Measurements from ENCODE around the gene SINHCAF. TPM values are rescaled to one million over a fixed set of nuclear protein-coding genes. Genes with fewer than 3 reads are reported as not detected.

Gene SINHCAF
- total RNA-seq, 1 donor from 2014 or later = 176 TPM

DNA sequence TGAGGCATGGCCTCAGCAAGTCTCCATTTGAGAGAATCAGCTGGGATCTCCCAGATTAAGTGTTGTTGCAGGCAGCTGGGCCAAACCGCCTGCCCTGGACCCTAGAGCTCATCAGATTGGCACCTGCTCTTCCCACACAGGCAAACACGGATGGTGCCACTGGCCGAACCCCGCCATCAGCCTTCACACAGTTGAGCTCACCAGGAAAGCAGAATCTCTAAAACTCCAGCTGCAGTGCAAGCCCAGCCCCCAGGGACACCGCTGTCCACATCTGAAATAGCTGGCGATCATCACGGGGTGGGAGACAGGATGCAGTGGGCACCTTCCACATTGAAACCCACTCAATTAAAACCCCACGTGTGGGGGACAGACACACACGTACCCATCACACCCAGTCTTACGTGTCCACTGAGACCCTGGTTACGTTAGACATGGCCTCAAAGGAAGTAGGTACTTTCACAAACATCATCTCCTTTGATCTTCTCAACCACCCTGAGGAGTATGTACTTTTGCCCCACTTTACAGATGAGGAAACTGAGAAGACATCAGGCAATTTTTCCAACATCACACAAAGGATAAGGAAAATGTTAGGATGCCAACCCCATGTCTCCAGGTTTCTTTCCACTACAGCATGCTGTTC, 88.8 kb downstream of the SINHCAF start:
- TF ChIP-seq, protein P1, sequence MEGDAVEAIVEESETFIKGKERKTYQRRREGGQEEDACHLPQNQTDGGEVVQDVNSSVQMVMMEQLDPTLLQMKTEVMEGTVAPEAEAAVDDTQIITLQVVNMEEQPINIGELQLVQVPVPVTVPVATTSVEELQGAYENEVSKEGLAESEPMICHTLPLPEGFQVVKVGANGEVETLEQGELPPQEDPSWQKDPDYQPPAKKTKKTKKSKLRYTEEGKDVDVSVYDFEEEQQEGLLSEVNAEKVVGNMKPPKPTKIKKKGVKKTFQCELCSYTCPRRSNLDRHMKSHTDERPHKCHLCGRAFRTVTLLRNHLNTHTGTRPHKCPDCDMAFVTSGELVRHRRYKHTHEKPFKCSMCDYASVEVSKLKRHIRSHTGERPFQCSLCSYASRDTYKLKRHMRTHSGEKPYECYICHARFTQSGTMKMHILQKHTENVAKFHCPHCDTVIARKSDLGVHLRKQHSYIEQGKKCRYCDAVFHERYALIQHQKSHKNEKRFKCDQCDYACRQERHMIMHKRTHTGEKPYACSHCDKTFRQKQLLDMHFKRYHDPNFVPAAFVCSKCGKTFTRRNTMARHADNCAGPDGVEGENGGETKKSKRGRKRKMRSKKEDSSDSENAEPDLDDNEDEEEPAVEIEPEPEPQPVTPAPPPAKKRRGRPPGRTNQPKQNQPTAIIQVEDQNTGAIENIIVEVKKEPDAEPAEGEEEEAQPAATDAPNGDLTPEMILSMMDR (conservative IDR thresholded peaks at IDR 0.05) = no peak
- no peaks in the 10 kb centered on the region for H3K9me3 Mint-ChIP-seq
- DNase-seq (ENCODE audit: low read depth, low spot score) = no peak
- H3K4me1 Mint-ChIP-seq = peaks cover 20% of the 10 kb centered on the region
- H3K4me3 Mint-ChIP-seq = no peak overlapping the region
- H3K27me3 Mint-ChIP-seq (ENCODE audit: low read depth) = peaks cover 33% of the 10 kb centered on the region
- H3K27ac Mint-ChIP-seq (ENCODE audit: unreplicated experiment) = no peak overlapping the region
- no peaks in the 10 kb centered on the region for H3K36me3 Mint-ChIP-seq (ENCODE audit: low read depth)

DNA sequence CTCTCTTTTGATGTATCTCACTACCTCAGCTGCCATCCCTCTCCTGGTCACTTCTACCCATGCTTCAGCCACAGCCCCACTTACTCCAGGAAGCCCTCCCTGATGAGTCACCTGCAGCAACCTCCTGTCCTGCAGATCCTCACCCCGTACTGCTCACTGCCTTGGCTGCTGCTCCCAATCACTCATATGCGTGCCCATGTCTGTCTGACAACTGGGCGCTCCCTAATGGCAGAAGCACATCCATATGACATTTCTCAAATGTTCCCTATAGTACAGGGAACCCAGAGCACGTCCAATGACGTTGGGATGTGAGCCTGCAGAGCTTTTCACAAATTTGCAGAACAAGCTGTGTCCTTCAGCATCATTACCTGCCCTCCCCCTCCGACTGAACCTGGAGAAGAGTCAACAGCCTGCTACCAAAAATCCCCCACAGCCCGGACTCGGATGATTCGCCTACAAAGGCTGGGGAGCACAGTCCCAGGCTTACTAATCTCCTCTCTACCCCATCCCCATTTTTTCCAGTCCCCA, 90.0 kb downstream of the SINHCAF start:
- Mint-ChIP-seq H3K4me3 (no peak overlapping the region), H3K4me1 (peaks cover 20% of the 10 kb centered on the region), H3K36me3 (ENCODE audit: low read depth) (no peaks in the 10 kb centered on the region), H3K27ac (ENCODE audit: unreplicated experiment) (no peak overlapping the region), H3K27me3 (ENCODE audit: low read depth) (peaks cover 30% of the 10 kb centered on the region), H3K9me3 (no peaks in the 10 kb centered on the region)
- no peak for DNase-seq (ENCODE audit: low read depth, low spot score)
- TF ChIP-seq, protein P1 (conservative IDR thresholded peaks at IDR 0.05) = no peak

DNA sequence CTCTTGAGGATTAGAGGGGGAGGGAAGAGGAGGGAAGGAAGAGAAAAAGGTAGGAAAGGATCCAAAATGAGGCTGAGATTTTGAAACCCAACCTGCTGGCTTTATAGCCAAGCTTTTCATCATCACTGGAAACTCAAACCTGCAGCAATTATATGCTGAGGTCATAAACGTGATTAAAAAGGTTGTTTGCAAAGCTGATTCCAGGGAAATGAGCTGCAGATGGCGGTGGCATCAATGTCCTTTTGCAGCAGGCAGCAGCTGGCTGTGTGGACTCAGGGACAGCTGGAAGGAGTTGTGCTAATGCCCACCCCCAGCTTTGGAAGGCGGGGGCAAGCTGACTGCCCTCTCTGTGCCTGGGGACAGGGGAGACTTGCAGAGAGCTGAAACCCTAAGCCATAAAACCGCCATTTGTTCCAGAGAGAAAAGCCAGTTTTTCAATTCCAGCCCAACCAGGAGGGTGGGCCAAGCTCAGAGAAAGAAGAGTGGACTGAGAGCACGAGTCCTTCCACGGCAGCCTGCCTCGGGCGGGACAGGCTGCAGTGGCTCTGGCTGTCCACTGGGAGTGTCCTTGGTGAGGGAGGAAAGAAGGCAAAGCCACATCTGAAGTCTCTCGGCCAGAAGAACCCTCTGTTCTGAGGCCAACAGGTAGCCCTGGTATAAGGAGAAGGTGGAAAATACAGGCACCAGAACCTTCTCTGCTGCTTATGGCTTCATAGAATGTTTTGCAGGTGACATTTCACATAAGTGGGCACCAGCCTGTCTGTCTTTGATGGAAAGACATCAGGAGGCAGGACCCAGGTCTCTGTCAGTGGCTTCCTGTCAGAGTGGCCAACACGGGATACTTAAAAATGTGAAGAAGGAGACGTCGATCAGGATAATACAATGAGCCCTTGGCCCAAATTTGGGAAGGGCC, 90.7 kb downstream of the SINHCAF start:
- H3K36me3 Mint-ChIP-seq (ENCODE audit: low read depth) = no peaks in the 10 kb centered on the region
- DNase-seq (ENCODE audit: low read depth, low spot score) = peak; percentile 50
- no peaks in the 10 kb centered on the region for H3K9me3 Mint-ChIP-seq
- peaks cover 27% of the 10 kb centered on the region for H3K27me3 Mint-ChIP-seq (ENCODE audit: low read depth)
- no peak overlapping the region for H3K27ac Mint-ChIP-seq (ENCODE audit: unreplicated experiment)
- TF ChIP-seq, protein P1 (conservative IDR thresholded peaks at IDR 0.05) = peak; percentile 71
- H3K4me3 Mint-ChIP-seq = no peak overlapping the region
- peaks cover 20% of the 10 kb centered on the region for H3K4me1 Mint-ChIP-seq

DNA sequence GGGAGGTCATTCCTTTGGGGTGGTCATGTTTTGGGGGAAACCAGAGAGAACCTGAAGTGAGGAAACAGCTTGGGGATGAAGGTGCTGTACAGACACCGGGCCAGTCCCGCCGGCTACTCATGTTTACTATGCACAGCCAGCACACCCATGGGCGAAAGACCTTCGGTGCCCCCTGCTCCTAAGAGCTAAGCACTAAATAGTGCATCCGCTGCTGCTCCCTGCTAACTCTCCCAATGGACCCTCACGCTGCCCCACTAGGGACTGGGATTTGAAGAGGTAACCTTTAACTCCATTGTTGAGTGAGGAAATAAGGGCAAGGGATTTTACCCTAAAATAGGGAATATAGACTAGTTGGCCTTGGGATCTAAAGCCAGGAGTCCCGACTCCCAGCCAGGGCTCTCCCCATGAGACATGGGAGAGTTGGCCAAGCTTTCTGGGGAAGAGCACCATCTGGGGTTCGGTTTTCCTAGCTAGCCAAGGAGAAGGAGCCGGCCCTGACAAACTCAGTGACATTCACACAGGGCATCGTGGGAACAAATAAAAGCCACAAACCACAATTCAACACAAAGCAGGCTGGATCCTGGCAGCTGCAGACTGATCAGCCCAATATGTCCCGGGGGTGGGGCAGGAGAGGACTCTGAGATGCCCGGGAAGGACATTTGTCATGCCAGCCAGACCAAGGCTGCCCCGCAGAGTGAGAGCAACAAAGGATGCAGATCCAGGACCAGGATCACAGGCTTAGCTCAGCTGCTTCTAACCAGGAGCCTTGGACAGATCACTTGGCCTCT, 91.7 kb downstream of the SINHCAF start:
- Mint-ChIP-seq H3K27ac (ENCODE audit: unreplicated experiment) (no peak overlapping the region), H3K27me3 (ENCODE audit: low read depth) (peaks cover 27% of the 10 kb centered on the region), H3K9me3 (no peaks in the 10 kb centered on the region)

More for the DNA sequence above, 91.7 kb downstream of the SINHCAF start:
- H3K4me1 Mint-ChIP-seq = peaks cover 20% of the 10 kb centered on the region
- H3K36me3 Mint-ChIP-seq (ENCODE audit: low read depth) = no peaks in the 10 kb centered on the region
- TF ChIP-seq, protein P1 (conservative IDR thresholded peaks at IDR 0.05) = no peak
- no peak overlapping the region for H3K4me3 Mint-ChIP-seq
- no peak for DNase-seq (ENCODE audit: low read depth, low spot score)

Measured in neural crest cell (in vitro differentiated cells).